AG20443 (cell line): ENCODE measurements around the gene MOV10.
A peak's percentile ranks its signal among the peaks of the same experiment; 100 is the strongest.

ENCODE experiments used
- DNase-seq: peaks from one replicate; pipeline ENCODE4 v3.0.0; 2012; ENCODE audit warnings: low spot score, mixed read lengths

Gene MOV10

DNA sequence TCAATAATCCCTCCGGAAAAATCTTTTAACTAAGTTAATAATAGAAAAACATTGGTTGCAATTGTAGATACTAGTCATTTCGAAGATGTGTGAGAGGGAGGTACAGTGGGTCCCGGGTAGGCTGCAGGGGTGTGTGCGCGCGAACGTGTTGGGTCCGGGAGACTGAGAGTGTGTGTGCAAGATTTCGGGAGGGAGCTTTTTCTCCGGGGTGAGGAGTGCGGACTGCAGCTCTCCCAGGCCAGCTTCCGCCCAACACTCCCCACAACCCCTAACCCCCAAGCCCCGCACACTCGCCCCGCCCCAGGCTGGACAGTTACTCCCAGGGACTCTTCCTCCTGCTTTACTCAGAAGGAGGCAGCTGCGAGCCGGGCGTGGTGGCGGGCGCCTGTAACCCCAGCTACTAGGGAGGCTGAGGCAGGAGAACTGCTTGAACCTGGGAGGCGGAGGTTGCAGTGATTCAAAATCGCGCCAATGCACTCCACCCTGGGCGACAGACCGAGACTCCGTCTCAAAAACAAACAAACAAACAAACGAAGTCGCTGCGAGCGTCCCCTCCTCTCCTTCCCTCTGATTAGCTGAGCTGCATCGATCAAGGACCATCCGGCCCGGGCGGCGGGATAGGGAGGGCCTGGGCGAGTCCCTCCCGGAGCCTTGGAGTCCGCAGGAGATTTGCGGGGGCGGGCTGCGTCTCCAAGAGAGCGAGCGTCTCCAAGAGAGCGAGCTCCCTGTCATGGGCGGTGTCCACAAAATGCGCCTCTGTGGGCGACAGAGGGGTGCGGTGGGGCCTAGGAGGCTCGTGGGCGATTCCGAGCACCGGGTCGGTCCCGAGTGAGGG lies 68.9 kb downstream of the MOV10 start:
- DNase-seq, result peak; percentile 56

DNA sequence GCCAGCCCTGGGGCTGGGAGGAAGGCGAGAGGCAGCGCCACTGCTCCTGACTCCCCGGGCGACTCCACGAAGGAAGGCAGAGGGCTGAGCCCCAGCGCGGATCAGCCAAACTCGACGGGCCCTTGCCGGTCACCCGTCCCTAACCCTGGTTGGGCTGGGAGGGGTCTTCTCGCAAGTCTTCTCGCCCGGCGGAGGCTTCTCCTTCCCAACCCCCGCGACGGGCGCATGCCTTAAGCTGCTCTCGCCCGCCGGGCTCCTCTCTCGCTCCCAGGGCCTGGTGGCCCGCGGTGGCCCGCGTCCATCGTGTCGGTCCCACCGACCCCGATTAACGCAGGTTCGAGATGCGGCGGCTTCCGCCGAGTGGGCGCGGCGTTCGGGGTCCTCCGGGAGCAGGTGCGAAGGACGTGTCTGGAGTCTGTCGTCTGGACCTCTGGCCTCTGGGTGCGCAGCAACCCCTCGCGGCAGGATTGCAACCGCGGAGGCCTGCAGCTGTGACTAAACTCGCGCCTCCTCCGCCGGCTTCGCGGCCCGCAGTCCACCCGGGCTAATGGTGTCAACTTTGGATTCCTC lies 69.6 kb downstream of the MOV10 start:
- peak; percentile 88 for DNase-seq

DNA sequence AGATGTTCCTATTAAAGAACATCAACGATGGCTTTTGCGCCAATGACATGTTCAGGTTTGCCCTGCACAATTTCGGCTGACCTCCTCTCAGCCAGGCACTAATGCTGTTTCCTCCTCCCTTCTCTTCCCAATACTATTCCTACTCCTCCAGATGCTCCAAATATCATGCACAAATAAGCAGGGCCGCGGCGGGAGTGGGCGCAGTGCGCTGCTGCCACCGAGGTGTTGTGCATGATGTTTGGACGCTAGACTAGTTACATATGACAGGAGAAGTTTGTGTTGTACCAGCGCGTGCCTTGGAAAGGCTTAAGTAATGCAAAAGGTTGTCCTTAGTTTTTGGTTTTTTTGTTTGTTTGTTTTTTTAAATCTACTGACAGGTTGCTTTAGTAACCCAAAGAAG lies 73.9 kb downstream of the MOV10 start:
- DNase-seq, result no peak
